Fibroblast of skin of left biceps (primary cell): Measurements from ENCODE around the gene GCH1.
A peak's percentile ranks its signal among the peaks of the same experiment; 100 is the strongest.

Experiments
- DNase-seq, 2 experiments: peaks; one replicate each; pipeline ENCODE4 v3.0.0-alpha.2; 2013; ENCODE audit warnings: low read depth in 2 of 2

The GCH1 gene

GRCh38 chr14:54823757-54824549, 78.7 kb downstream of the GCH1 start:
- DNase-seq = no peak

GRCh38 chr14:54822685-54823084, 79.9 kb downstream of the GCH1 start:
- DNase-seq = no peak

GRCh38 chr14:54818201-54819133, 84.2 kb downstream of the GCH1 start:
- peak; percentile 16 to 29 for DNase-seq

- no peak for DNase-seq
Measured at GRCh38 chr14:54817506-54817905, 85.1 kb downstream of the GCH1 start.

GRCh38 chr14:54816450-54816849, 86.2 kb downstream of the GCH1 start:
- no peak for DNase-seq

GRCh38 chr14:54815515-54815914, 87.1 kb downstream of the GCH1 start:
- DNase-seq = no peak

- DNase-seq = peak in 1 of 2 experiments; percentile 27
Measured at GRCh38 chr14:54815016-54815415, 87.6 kb downstream of the GCH1 start.

- no peak for DNase-seq
Measured at GRCh38 chr14:54814076-54814475, 88.5 kb downstream of the GCH1 start.

GRCh38 chr14:54813081-54813480, 89.5 kb downstream of the GCH1 start:
- DNase-seq = no peak

GRCh38 chr14:54812617-54813016, 90.0 kb downstream of the GCH1 start:
- DNase-seq = no peak

- no peak for DNase-seq
Measured at GRCh38 chr14:54809767-54810166, 92.9 kb downstream of the GCH1 start.

GRCh38 chr14:54808326-54809161, 94.1 kb downstream of the GCH1 start:
- no peak for DNase-seq

- no peak for DNase-seq
Measured at GRCh38 chr14:54807881-54808280, 94.7 kb downstream of the GCH1 start.

GRCh38 chr14:54807428-54807827, 95.2 kb downstream of the GCH1 start:
- DNase-seq = no peak

GRCh38 chr14:54806616-54807015, 96.0 kb downstream of the GCH1 start:
- no peak for DNase-seq

- DNase-seq = peak; percentile 32 to 45
Measured at GRCh38 chr14:54805445-54806322, 96.9 kb downstream of the GCH1 start.

GRCh38 chr14:54805070-54805444, 97.6 kb downstream of the GCH1 start:
- no peak for DNase-seq

- DNase-seq = no peak
Measured at GRCh38 chr14:54804538-54805041, 98.0 kb downstream of the GCH1 start.

GRCh38 chr14:54803926-54804537, 98.6 kb downstream of the GCH1 start:
- DNase-seq = no peak

- no peak for DNase-seq
Measured at GRCh38 chr14:54803396-54803795, 99.2 kb downstream of the GCH1 start.
